Tibial artery (tissue), 4 donors: ENCODE measurements around the gene DNAAF9.
"Not testable (repeated sequence)": the region's sequence is repeated elsewhere in the genome, so short reads cannot be mapped to it uniquely, and the experiment has no call there.

ENCODE experiments used
- DNase-seq, 2 donors: peaks; one replicate each; pipeline ENCODE4 v3.0.0-alpha.2; 2019
- H3K27ac ChIP-seq, 2 donors: fragments of 200-600 bp; sonication (generic) in 1 of 2; 1 replicate in 1 of 2; 2 replicates in 1 of 2; pipeline ENCODE4 v1.5.1; 2018 to 2019; ENCODE audit warnings: mild to moderate bottlenecking in 1 of 2
- H3K27me3 ChIP-seq, 2 donors: fragments of 200-600 bp; sonication (generic) in 1 of 2; one replicate each; pipeline versions ENCODE4 v1.5.1 to v1.6.0; 2016 to 2019
- H3K36me3 ChIP-seq, 3 donors: fragments of 200-600 bp; sonication (generic) in 2 of 3; one replicate each; pipeline ENCODE4 v1.5.1; 2016 to 2019; ENCODE audit warnings: mild to moderate bottlenecking in 2 of 3
- H3K4me1 ChIP-seq, 4 donors: fragments of 200-600 bp; sonication (generic) in 2 of 4; 1 replicate in 3 of 4; 2 replicates in 1 of 4; pipeline ENCODE4 v1.5.1; 2016 to 2019
- H3K4me3 ChIP-seq, 2 donors: fragments of 200-600 bp; sonication (generic) in 1 of 2; 1 replicate in 1 of 2; 2 replicates in 1 of 2; pipeline ENCODE4 v1.5.1; 2018 to 2019; ENCODE audit warnings: mild to moderate bottlenecking in 2 of 2
- H3K9me3 ChIP-seq, 3 donors: fragments of 200-600 bp; sonication (generic) in 1 of 3; one replicate each; pipeline ENCODE4 v1.5.1; 2016 to 2019
- intact Hi-C: fragments of 100-400 bp; cut with DNase I; formaldehyde crosslinking; loops from one replicate; pipeline ENCODE4 v1.15.0; 2023; ENCODE audit warnings: low total_unique reads
- TF ChIP-seq, protein P1 (sequence below), 2 experiments: fragments of 200-600 bp in 1 of 2; fragments of 450-650 bp in 1 of 2; IDR thresholded peaks; one replicate each; pipeline ENCODE4 v1.5.1; 2017 to 2019; ENCODE audit warnings: antibody characterized with exemption in 2 of 2, mild to moderate bottlenecking in 1 of 2, moderate library complexity in 1 of 2

DNAAF9 gene

DNA sequence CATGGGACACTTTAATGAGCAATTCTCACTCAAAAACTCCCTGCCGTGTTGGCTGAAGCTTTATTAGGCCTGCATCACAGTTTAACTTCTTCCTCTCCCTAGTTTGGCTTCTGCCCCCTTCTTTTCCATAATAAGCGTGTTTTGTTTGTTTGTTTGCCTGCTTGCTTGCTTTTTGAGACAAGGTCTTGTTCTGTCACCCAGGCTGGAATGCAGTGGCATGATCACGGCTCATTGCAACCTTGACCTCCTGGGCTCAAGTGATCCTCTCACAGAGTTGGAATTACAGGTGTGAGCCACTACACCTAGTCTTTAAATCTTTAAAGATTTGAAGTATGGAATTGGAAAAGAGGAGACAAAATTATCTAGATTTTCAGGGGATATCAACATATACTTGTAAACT, 25.4 kb upstream of the DNAAF9 start:
- Histone ChIP-seq H3K4me1 (peaks cover 0 to 14% (median 0%) of the 10 kb centered on the region in 4 donors), H3K4me3 (no peak overlapping the region), H3K36me3 (no peaks in the 10 kb centered on the region), H3K27me3 (no peaks in the 10 kb centered on the region), H3K9me3 (no peaks in the 10 kb centered on the region), H3K27ac (no peak overlapping the region)
- TF ChIP-seq, protein P1, sequence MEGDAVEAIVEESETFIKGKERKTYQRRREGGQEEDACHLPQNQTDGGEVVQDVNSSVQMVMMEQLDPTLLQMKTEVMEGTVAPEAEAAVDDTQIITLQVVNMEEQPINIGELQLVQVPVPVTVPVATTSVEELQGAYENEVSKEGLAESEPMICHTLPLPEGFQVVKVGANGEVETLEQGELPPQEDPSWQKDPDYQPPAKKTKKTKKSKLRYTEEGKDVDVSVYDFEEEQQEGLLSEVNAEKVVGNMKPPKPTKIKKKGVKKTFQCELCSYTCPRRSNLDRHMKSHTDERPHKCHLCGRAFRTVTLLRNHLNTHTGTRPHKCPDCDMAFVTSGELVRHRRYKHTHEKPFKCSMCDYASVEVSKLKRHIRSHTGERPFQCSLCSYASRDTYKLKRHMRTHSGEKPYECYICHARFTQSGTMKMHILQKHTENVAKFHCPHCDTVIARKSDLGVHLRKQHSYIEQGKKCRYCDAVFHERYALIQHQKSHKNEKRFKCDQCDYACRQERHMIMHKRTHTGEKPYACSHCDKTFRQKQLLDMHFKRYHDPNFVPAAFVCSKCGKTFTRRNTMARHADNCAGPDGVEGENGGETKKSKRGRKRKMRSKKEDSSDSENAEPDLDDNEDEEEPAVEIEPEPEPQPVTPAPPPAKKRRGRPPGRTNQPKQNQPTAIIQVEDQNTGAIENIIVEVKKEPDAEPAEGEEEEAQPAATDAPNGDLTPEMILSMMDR (IDR thresholded peaks at IDR 0.05): no peak
- intact Hi-C loops: no loop called here
- DNase-seq: no peak

DNA sequence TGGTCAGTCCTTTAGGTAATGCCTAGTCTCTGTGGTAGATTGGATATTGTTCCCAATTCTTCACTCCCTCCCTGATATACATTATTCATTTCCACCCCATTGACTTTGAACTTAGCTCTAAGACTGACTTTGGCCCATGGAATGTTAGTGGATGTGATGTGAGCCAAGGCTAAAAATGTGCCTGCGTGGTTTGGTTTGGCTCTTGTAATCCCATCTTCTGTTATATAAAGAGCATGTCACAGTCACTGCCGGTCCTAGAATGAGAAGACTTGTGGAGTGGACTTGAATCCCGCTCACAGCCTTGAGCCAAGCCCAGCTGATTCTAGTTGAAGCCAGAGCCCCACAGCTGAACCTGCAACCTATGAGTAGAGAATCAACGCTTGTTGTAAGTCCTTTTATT, 23.6 kb upstream of the DNAAF9 start:
- intact Hi-C loops: no loop called here
- H3K27me3 ChIP-seq: no peaks in the 10 kb centered on the region
- DNase-seq: no peak
- peaks cover 0 to 14% (median 0%) of the 10 kb centered on the region in 4 donors for H3K4me1 ChIP-seq
- no peak overlapping the region for H3K4me3 ChIP-seq
- TF ChIP-seq, protein P1 (IDR thresholded peaks at IDR 0.05): no peak
- H3K27ac ChIP-seq: peak overlapping the region; percentile 1 to 55
- no peaks in the 10 kb centered on the region for H3K36me3 ChIP-seq
- H3K9me3 ChIP-seq: no peaks in the 10 kb centered on the region

DNA sequence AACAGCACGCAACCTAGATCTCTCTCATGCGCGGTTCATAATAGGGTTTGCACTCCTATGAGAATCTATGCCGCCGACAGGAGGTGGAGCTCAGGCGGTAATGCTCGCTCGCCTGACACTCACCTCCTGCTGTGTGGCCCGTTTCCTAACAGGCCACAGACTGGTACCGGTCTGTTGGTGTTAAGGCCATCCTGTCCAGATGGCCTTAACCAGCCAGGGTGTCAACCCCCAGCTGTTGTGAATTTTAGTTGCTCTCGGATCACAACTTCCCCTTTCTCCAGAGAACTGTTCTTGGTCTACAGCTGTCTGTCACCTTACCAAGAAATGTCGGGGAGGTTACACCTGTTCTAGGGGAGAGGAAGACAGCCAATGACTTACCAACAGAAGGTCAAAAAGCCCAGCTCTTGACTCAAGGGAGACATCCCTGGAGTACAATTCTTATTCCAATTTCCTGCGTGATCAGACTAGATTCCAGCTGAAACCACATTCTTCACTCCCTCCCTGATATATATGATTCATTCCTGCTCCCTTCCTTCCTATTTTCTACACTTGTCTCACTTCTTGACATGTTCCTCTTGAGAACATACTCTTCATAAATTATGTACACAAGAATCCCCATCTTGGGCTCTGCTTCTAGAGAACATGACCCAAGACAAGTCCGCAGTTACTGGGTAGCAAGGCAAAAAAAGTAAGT, 23.1 kb upstream of the DNAAF9 start:
- intact Hi-C loops: no loop called here
- Histone ChIP-seq H3K4me1 (peaks cover 0 to 14% (median 0%) of the 10 kb centered on the region in 4 donors), H3K36me3 (no peaks in the 10 kb centered on the region), H3K4me3 (no peak overlapping the region), H3K9me3 (no peaks in the 10 kb centered on the region), H3K27me3 (no peaks in the 10 kb centered on the region), H3K27ac (peak overlapping the region in 1 of 2 donors; percentile 55)
- DNase-seq: peak in 1 of 2 donors; percentile 64
- TF ChIP-seq, protein P1 (IDR thresholded peaks at IDR 0.05): no peak

DNA sequence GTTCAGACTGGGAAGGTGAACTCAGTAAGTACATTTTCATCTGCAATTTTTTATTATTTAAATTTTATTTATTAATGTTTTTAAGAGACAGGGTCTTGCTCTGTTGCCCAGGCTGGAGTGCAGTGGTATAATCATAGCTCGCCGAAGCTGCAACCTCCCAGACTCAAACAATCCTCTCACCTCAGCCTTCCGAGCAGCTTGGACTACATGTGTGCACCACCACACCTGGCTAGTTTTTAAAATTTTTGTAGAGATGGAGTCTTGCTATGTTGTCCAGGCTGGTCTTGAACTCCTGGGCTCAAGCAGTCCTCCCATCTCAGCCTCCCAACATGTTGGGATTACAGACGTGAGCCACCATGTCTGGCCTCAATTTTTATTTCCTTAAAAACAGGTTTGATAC, 19.3 kb upstream of the DNAAF9 start:
- H3K36me3 ChIP-seq, intact Hi-C loops, DNase-seq, H3K4me3 ChIP-seq, H3K27ac ChIP-seq, H3K9me3 ChIP-seq, H3K27me3 ChIP-seq: not testable (repeated sequence)
- peaks cover 0 to 14% (median 0%) of the 10 kb centered on the region in 4 donors for H3K4me1 ChIP-seq

DNA sequence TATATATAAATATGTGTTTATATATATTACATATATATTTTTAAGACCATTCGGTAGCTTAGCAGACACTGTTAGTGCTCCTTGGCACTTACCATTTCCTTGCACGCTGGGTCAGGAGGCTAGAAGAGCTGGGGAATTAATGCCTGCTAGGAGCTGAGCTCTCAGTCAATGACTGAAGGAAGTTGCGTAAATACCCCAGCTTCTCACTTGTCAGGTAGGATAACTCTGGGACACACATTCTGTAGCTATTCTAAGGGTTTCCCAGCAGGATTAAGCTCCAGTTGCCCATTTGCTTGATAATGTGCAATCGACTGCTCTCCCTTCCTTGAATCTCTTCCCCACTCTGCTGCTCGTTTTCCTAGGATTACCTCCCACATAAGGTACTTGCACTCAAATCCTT, 15.7 kb upstream of the DNAAF9 start:
- intact Hi-C loops: no loop called here
- H3K4me1 ChIP-seq: no peaks in the 10 kb centered on the region
- TF ChIP-seq, protein P1 (IDR thresholded peaks at IDR 0.05): no peak
- no peak overlapping the region for H3K4me3 ChIP-seq
- no peaks in the 10 kb centered on the region for H3K27me3 ChIP-seq
- H3K9me3 ChIP-seq: no peaks in the 10 kb centered on the region
- no peak overlapping the region for H3K27ac ChIP-seq
- H3K36me3 ChIP-seq: no peaks in the 10 kb centered on the region
- DNase-seq: no peak

DNA sequence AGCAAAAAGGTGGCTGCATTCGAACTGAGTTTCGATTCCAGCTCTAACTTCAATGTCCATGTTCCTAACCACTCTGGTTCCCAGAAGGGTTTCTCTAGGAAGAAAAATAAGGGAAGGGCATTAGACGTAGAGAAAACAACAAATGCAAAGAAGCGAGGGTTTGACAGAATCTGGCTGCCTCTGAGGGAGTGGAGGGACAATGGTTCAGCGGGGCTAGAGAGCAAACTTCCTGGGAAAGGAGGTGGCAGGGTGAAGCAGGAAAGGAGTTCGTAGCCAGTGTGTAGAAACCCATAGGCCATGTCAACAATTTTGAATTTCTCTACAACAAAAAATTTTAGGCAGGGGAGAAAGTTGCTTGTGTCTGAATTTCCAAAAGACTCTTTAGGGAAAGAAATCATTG, 14.5 kb upstream of the DNAAF9 start:
- H3K4me3 ChIP-seq: no peak overlapping the region
- H3K36me3 ChIP-seq: no peaks in the 10 kb centered on the region
- TF ChIP-seq, protein P1 (IDR thresholded peaks at IDR 0.05): no peak
- H3K27ac ChIP-seq: no peak overlapping the region
- no peaks in the 10 kb centered on the region for H3K27me3 ChIP-seq
- intact Hi-C loops: no loop called here
- no peaks in the 10 kb centered on the region for H3K4me1 ChIP-seq
- no peaks in the 10 kb centered on the region for H3K9me3 ChIP-seq
- DNase-seq: no peak
